BJ (cell line): Measurements from ENCODE around the gene TRNAU1AP. TPM values are rescaled to one million over a fixed set of nuclear protein-coding genes. Genes with fewer than 3 reads are reported as not detected.
"Not testable (repeated sequence)": the region's sequence is repeated elsewhere in the genome, so short reads cannot be mapped to it uniquely, and the experiment has no call there.

ENCODE experiments used
- CTCF ChIA-PET: fragments of 350-600 bp; formaldehyde crosslinking; extraction: SDS; loops from one replicate; lab custom pipeline; 2021; ENCODE audit warnings: antibody characterized with exemption, inconsistent platforms; lab: Yijun Ruan, JAX
- POLR2A ChIA-PET: fragments of 300-600 bp; sonication (Branson Sonifier 250); formaldehyde crosslinking; extraction: SDS; loops from one replicate; lab custom pipeline; 2021; ENCODE audit warnings: antibody characterized with exemption; lab: Charles Lee
- DNase-seq: peaks from one replicate; pipeline ENCODE4 v3.0.0-alpha.2; 2011; ENCODE audit warnings: low read depth
- H3K27me3 ChIP-seq: 2 replicates; pipeline ENCODE4 v1.6.0; 2011; ENCODE audit warnings: low read length; ENCODE audit not compliant: control insufficient read depth, insufficient read depth
- H3K36me3 ChIP-seq: 2 replicates; pipeline ENCODE4 v1.5.1; 2011; ENCODE audit warnings: low read length; ENCODE audit not compliant: control insufficient read depth, insufficient read depth
- H3K4me3 ChIP-seq: 2 replicates; pipeline ENCODE4 v1.5.1; 2011; ENCODE audit warnings: low read depth, mild to moderate bottlenecking, control low read depth, low read length
- CTCF ChIP-seq: IDR thresholded peaks from 2 replicates; pipeline ENCODE4 v1.5.1; 2011; ENCODE audit warnings: low read depth, mild to moderate bottlenecking, control low read depth, inconsistent platforms, low read length, moderate library complexity; ENCODE audit not compliant: insufficient read depth
- polyA plus RNA-seq: library from polyadenylated mRNA; depleted of rRNA; stranded (reverse); fragments of >200 nt; gene quantifications from 2 replicates; pipeline ENCODE4 v1.2.3, GENCODE V29; 2011

Gene TRNAU1AP
- polyA plus RNA-seq, 1 experiment: 26.6 TPM

GRCh38 chr1:28534671-28535070 lies 18.2 kb upstream of the TRNAU1AP start:
- CTCF ChIA-PET: no interaction called here
- Histone ChIP-seq H3K27me3 (no peaks in the 10 kb centered on the region), H3K36me3 (peaks cover 23% of the 10 kb centered on the region), H3K4me3 (no peak overlapping the region)
- POLR2A ChIA-PET: no interaction called here
- no peak for DNase-seq
- TF ChIP-seq CTCF: no peak

- H3K36me3 ChIP-seq: peaks cover 20% of the 10 kb centered on the region
- no peak for DNase-seq
- no peaks in the 10 kb centered on the region for H3K27me3 ChIP-seq
- TF ChIP-seq CTCF: no peak
- CTCF ChIA-PET: no interaction called here
- POLR2A ChIA-PET: no interaction called here
- H3K4me3 ChIP-seq: no peak overlapping the region
Measured at GRCh38 chr1:28535180-28535579, 17.7 kb upstream of the TRNAU1AP start.

GRCh38 chr1:28537457-28538199 lies 15.3 kb upstream of the TRNAU1AP start:
- ChIA-PET CTCF (interaction anchor here (0.6 kb wide), 1 partner anchor 15 kb away, joined by 3 read pairs; no protein-coding TSS in a partner anchor), POLR2A (interaction anchor here (0.5 kb wide), 1 partner anchor 106 kb away, joined by 5 read pairs; no protein-coding TSS in a partner anchor)
- Histone ChIP-seq H3K4me3 (no peak overlapping the region), H3K36me3 (peaks cover 13% of the 10 kb centered on the region), H3K27me3 (no peaks in the 10 kb centered on the region)
- DNase-seq: no peak
- TF ChIP-seq CTCF: no peak

GRCh38 chr1:28538286-28538685 lies 14.6 kb upstream of the TRNAU1AP start:
- no peak for DNase-seq
- no peaks in the 10 kb centered on the region for H3K27me3 ChIP-seq
- H3K4me3 ChIP-seq: no peak overlapping the region
- no peak for TF ChIP-seq CTCF
- POLR2A ChIA-PET: no interaction called here
- peaks cover 13% of the 10 kb centered on the region for H3K36me3 ChIP-seq
- CTCF ChIA-PET: interaction anchor here (1.6 kb wide), 1 partner anchor 64 kb away, joined by 4 read pairs; no protein-coding TSS in a partner anchor

GRCh38 chr1:28540651-28541050 lies 12.2 kb upstream of the TRNAU1AP start:
- CTCF ChIA-PET: interaction anchor here (0.6 to 1.0 kb wide), 2 partner anchors 12 to 135 kb away, joined by 3 read pairs; partner anchors contain the start of gene TRNAU1AP
- H3K4me3 ChIP-seq: no peak overlapping the region
- H3K36me3 ChIP-seq: peaks cover 9% of the 10 kb centered on the region
- no peak for DNase-seq
- peak; percentile 31; the same call in 1 of the 2 replicates for TF ChIP-seq CTCF
- H3K27me3 ChIP-seq: no peaks in the 10 kb centered on the region
- POLR2A ChIA-PET: no interaction called here

- CTCF ChIA-PET: interaction anchor here (1.0 kb wide), 1 partner anchor 10 kb away, joined by 3 read pairs; no protein-coding TSS in a partner anchor
Measured at GRCh38 chr1:28541414-28542015, 11.4 kb upstream of the TRNAU1AP start.

More at GRCh38 chr1:28541414-28542015, 11.4 kb upstream of the TRNAU1AP start:
- H3K27me3 ChIP-seq, DNase-seq, H3K4me3 ChIP-seq, POLR2A ChIA-PET, H3K36me3 ChIP-seq: not testable (repeated sequence)
